Stomach (tissue), 4 donors: Measurements from ENCODE around the gene SMIM14.

Experiments used
- POLR2A ChIP-seq, 4 donors: fragments of 450-650 bp; IDR thresholded peaks; one replicate each; pipeline ENCODE4 v1.6.1; 2016; ENCODE audit warnings: antibody characterized with exemption in 4 of 4, control low read depth in 2 of 4, mild to moderate bottlenecking in 1 of 4, moderate library complexity in 1 of 4
- POLR2AphosphoS5 ChIP-seq, 3 donors: sonication (generic); formaldehyde crosslinking; IDR thresholded peaks; one replicate each; pipeline ENCODE4 v1.6.1; 2016; ENCODE audit warnings: antibody characterized with exemption in 3 of 3
- TF ChIP-seq, protein P1 (sequence below), 7 experiments: fragments of 450-650 bp in 4 of 7; fragments of 200-600 bp in 3 of 7; sonication (generic) in 3 of 7; IDR thresholded peaks; one replicate each; pipeline ENCODE4 v1.5.1; 2016 to 2019; ENCODE audit warnings: antibody characterized with exemption in 7 of 7, control low read depth in 2 of 7, mild to moderate bottlenecking in 1 of 7

DNA sequence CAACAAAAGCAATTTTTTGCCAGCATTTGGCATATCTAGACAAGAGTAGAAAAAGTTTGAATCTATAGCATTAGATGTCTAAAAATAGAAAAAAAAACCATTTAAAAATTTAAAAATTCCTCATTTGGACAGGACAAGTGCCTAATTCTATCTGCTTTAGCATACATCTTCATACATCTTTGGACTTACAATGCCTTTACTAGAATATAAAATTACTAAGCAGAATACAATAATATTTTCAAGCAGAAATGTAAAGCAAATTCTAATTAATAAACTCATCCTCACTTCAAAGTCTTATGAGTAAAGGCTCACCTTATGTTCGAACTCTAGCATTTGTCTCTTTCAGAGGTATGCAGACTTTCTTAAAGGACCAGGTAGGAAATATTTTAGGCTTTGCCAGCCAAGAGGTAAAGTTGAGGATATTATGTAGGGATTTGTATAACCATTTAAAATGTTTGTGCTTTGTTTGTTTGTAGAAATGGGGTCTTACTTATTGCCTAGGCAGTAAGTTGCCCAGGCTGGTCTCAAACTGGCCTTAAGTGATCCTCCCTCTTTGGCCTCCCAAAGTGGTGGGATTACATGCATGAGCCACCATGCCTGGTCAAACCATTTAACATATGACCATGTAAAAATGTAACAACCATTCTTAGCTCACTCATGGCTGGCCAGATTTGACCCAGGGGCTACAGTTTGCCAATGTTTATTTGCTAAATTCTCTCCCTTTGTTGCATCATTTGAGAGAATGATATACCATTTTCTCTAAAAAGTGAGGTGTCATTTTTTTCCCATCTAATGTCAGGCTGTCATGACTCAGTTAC is 140.5 kb downstream of the SMIM14 start:
- TF ChIP-seq POLR2A (IDR thresholded peaks at IDR 0.05): no peak
- TF ChIP-seq, protein P1, sequence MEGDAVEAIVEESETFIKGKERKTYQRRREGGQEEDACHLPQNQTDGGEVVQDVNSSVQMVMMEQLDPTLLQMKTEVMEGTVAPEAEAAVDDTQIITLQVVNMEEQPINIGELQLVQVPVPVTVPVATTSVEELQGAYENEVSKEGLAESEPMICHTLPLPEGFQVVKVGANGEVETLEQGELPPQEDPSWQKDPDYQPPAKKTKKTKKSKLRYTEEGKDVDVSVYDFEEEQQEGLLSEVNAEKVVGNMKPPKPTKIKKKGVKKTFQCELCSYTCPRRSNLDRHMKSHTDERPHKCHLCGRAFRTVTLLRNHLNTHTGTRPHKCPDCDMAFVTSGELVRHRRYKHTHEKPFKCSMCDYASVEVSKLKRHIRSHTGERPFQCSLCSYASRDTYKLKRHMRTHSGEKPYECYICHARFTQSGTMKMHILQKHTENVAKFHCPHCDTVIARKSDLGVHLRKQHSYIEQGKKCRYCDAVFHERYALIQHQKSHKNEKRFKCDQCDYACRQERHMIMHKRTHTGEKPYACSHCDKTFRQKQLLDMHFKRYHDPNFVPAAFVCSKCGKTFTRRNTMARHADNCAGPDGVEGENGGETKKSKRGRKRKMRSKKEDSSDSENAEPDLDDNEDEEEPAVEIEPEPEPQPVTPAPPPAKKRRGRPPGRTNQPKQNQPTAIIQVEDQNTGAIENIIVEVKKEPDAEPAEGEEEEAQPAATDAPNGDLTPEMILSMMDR (IDR thresholded peaks at IDR 0.05): no peak
- TF ChIP-seq POLR2AphosphoS5 (IDR thresholded peaks at IDR 0.05): no peak
